Stimulated activated CD8-positive, alpha-beta memory T cell treated with anti-CD3 and anti-CD28 coated beads, Interleukin-12 subunit alpha, Interleukin-12 subunit beta, amount 100 ng/mL, for 4 hours (primary cell): ENCODE data around the gene GARIN5A.

Experiments used
- DNase-seq: peaks from one replicate; pipeline ENCODE4 v3.0.0-alpha.2; 2020; ENCODE audit warnings: low read depth

The GARIN5A gene

DNA sequence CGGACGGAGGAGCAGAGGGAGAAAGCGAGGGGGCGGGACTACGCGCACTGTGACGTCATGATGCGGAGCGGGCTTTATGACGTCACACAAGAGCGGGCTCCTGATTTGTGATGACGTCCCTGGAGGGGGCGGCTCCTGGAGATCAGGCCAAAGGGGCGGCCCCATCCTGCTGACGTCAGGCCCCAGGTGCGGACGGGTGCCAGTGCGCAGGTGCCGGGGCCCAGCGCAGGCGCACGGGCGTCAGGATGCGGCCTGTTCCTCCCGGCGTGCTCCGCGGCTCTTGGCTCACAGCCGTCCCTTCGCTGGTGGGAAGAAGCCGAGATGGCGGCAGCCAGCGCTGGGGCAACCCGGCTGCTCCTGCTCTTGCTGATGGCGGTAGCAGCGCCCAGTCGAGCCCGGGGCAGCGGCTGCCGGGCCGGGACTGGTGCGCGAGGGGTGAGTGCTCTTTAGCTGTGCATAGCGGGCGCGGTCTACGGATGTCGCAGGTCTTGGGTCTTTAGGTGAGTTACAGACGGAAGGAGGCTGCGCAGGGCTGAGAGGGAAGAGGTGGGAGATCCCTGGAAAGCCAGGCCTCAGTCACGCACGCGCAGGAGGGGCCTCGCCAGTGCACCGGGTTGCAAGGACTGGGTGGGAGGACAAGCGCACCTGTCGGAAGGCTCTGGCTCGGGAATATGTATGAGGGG is at the start of gene GARIN5A, which contains the start of gene EMC10:
GARIN5A (minus strand) TSS at position 625 of the 683 bp plus-strand sequence; CDS start at position 165, 460 bp downstream.
EMC10 (plus strand) TSS at position 284 of the 683 bp plus-strand sequence; CDS start at position 322, 38 bp downstream.
- peak; percentile 84 for DNase-seq

DNA sequence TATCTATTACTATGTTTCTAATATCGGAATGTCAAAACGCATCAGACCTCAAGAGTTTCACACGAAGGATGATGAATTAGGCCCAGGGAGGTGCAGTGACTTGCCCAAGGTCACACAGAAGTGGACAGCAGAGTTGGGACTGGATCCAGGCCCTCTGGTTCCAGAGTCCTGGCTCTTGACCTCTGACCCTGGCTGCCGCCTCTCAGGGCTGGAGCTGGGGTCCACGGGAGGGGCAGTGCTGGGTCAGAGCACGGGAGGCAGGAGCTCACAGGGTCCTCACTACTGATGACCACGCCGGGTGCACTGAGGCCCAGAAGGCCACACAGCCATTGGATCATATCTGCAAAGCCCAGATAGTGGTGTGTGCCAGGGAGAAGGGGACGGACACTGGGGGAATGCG is 46.2 kb upstream of the GARIN5A start:
- DNase-seq = no peak

DNA sequence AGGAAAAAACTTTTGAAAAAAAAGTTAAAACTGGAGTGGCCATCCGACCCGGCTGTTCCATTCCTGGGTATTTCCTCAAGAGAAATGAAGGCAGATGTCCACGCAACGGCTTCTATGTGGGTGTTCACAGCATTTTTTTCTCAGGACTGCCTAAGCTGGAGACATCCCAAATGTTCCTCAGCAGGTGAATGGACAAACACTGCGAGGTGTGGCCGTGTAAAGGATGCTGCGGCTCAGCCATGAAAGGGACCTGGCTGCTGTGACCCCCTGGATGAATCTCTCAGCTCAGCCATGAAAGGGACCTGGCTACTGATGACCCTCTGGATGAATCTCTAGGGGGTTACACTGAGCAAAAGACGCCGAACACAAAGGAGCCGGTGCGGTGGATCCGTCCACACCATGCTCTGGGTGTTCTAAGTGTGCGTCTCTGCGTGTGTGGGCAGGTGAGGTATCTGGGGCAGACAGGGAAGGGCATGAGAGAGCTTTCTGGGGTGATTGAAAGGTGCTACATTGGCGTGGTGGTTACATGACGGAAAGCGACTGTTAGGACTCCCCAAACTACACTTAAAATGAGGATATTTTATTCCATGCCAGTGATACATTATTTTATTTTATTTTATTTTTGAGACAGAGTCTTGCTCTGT is 44.3 kb upstream of the GARIN5A start:
- DNase-seq = no peak

DNA sequence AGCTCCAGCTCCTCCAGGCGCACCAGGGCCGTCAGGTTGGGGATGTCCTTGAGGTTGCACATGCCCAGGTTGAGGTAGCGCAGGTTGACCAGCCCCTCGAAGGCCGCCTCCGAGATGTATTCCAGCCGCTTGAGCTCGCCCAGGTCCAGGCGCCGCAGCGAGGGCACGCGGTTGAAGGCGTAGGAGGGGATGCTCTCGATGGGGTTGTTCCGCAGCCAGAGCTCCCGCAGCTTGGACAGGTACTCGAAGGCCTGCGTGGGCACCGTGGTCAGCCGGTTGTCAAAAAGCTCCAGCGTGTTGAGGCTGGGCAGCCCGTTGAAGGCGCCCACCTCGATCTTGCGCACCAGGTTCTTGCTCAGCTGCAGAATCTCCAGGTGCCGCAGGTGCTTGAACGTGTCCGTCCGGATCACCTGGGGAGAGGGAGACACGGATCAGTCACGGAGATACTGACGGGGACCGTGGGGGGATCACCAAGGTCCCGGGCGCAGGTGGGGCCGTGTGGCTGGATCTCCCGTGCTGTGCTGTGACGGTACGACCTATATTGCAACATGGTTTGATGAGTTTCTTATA is 42.4 kb upstream of the GARIN5A start:
- no peak for DNase-seq

DNA sequence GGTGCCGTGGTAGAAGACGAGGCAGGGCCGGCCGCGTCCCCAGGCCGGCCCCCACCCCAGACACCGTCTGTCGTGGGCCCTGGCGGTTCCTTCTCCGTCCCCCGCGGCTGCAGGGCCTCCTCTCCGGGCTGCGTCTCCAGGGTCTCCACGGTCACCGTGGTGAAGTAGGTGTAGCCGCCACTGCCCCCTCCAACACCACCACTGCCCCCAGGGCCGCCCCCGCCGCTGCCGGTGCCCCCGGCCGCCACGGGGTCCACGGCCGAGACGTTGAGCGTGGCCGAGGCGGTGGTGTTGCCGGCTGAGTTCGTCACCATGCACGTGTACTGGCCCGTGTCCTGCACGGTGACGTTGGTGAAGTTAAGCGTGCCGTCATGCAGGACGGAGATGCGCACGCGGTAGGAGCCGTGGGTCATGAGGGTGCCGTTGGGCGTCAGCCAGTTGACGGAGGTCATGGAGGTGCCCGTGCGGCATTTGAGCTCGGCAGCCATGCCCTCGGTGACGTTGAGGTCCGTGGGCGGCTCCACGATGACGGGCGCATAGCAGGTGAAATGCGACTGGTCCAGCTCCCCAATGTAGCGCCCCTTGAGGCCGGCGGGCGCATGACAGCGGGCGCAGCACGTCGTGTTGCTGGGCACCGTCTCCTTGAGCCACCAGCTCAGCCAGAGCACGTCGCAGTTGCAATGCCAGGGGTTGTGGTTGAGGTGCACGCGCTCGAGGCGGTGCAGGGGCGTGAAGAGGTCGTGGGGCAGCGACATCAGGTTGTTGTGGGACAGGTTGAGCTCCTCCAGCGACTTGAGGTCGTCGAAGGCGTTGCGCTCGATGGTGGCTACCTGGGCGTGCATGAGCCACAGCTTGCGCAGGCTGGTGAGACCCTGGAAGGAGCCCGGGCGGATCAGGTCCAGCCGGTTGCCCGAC is 41.7 kb upstream of the GARIN5A start:
- no peak for DNase-seq

DNA sequence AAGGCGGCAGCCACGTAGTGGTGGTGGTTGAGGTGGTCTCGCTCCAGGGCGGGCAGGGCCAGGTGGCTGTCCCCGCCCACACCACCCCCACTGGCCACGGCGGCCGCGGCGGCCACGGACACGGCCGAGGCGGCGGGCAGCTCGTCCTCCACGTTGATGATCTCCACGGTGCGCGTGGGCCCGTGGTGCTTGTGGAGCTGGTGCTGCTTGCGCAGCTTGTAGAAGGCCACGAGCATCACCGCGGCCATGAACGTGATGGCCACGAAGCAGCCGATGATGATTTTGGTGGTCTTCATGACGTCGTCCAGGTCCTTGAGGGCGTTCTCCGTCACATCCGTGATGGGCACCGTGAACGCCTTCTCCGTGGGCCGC is 41.0 kb upstream of the GARIN5A start:
- DNase-seq = no peak

DNA sequence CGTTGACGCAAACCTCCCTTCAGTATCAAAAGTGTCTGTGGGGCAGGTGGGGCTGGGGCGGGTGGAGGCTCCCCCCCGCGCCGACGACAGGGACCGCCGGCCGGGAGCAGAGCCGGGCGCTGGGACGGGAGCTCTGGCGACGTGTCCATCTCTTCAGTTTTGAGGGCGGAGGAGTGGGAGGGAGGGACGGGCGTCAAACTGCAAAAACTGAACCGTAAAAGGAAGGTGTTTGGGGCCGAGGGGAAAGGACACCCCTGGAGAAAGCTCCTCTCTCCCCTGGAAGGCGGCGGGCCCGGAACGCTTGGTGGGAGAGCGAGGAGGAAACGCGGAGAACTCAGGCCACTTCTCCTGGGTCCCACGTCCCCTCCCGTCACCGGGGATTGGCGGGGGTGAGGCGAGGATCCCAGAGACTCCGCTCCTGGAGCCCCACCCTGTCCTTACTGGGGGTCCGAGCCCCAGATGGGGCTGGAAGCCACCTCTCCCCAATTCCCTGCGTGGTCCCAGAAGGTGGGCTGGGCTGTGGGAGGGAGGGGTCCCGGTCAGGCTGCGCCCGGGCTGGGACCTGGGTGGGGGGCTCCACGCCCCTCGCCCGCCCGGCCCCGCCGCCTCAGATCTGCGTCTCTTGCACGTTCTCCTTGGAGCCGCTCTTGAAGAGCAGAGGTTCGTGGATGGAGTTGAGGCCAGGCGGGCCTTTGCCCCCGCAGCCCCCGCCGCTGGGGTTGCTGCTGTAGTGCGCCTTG is 40.5 kb upstream of the GARIN5A start:
- no peak for DNase-seq

DNA sequence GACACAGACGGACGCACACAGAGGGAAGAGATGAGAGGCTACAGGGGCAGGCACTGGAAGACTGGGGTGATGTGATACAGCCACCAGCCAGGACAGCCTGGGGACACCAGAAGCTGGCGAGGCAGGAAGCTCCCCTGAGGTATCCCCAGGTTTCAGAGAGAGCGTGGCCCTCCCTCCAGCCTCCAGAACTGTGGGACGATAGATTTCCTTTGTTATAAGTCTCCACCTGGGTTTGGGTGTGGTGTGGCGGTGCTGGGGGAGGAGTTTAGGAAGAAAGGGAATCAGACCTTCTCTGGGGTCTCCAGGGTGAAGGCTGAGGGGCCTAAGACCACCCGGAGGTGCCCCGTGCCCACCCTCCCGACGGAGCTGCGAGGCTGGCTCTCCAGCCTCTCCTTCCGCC is 39.8 kb upstream of the GARIN5A start:
- no peak for DNase-seq

DNA sequence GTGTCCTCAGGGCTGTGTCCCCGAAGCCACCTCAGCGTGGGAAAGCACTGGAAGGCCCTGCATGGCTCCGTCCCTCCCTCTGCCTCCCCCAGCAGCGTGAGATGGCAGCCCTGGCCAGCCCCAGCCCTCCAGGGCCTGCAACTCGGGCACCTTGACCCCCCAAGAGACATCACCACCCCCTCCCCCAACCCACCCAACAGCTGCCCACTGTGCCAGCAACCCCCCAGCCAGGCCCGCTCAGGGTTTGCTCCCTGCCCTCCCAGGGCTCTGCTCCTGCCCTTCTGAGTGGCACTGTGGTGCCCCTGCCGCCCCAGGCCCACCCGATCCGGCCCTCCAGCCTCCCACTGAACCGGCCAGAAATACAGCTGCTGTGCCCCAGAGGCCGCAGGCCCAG is 38.5 kb upstream of the GARIN5A start:
- DNase-seq = no peak

DNA sequence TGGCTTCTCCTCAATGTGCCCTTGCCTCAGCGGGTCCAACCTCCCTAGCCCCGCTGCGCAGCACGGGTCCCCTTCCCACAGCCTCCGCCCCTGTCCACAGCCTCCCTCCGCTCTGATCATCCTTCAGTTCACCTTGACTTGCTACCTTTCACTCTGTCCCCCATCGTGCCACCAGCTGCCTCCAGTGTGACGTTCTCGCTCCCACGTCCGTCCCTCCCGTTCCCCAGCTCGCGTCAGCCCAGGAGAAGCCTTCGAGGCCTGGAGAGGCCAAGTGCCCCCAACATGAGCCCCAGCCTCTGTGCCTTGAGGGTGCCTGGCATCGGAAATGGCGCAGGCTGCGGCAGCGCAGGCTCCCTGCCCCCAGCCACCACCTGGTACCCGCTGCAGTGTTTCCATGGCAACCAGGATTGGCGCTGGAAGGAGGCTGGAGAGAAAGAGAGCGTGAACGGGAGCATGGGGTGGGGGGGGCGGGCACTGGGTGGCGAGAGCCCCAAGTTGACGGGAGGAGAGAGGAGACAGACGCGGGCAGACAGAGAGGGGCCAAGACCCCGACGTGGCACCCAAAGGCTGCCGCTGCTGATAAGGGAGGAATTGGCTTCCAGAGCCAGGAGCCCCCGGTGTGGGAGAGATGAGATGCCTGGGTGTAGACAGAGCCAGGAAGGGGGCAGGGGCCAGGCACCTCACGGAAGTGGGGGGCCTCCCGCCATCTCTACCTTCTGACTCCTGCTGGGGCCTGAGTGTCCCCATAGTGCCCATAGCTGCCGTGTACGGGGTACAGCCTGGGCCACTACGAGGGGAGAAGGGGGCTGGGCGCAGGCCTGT is 37.9 kb upstream of the GARIN5A start:
- no peak for DNase-seq

DNA sequence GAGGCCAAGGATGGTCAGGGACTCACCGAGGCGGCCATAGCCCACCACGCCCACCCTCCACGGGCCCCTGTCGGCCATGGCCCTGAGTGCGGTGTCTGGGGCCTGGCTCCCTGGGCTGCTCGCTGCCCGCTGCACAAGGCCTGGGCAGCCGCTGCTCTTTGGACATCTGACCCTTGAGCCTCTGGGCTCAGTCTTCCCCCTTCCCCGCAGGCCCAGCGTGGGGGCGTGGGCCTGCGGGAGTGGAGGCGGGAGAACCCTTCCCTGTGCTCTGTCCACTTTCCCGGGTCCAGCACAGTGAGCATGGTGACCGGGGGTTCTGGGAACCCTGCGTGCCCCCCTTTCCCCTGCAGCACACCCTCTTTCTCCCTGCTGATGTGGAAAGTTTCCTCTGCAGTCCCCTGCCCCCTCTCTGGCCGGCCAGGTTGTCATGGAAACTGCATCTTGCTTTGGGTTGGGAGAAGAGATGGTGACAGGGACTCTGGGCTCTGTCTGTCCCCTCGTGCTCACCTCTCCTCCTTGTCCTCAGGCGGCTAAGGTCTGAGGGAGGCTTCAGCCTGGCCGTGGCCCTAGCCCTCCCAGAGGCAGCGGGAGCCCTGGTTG is 37.2 kb upstream of the GARIN5A start, which contains the start of gene ASPDH:
ASPDH (minus strand) TSS at position 168 of the 600 bp plus-strand sequence; CDS start at position 78, 90 bp downstream.
- no peak for DNase-seq

DNA sequence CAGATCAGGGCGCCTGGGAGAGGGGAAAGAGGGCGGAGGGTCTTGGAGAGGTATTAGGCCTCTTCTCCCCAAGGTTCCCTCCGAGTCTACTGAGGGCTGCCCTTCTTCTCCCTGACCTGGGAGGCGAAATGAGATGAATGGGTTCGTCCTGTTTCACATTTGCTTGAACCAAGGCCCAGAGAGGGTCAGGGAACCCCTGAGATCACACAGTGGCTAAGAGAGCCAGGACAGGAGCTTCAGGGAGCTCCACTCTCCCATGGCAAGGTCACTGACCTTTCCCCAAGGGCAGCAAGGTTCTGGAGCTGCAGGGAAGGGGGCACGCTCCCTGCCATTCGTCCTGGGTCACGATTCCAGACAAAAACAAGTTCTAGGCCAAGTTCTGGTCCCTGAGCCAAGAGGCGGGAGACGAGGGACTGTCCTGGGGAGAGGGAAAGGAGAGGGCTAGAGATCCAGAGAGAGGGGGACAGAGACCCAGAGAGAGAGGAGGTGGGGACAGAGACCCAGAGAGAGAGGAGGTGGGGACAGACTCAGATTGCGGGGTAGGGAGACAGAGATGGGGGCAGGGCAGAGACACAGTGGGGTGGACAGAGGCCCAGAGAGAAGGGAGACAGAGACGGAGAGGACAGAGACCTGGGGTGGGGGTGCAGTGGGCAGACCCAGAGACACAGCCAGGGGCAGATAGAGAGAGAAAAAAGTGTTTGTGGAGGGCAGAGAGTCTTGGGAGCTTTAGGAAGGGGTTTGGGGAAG is 36.5 kb upstream of the GARIN5A start:
- DNase-seq = no peak

DNA sequence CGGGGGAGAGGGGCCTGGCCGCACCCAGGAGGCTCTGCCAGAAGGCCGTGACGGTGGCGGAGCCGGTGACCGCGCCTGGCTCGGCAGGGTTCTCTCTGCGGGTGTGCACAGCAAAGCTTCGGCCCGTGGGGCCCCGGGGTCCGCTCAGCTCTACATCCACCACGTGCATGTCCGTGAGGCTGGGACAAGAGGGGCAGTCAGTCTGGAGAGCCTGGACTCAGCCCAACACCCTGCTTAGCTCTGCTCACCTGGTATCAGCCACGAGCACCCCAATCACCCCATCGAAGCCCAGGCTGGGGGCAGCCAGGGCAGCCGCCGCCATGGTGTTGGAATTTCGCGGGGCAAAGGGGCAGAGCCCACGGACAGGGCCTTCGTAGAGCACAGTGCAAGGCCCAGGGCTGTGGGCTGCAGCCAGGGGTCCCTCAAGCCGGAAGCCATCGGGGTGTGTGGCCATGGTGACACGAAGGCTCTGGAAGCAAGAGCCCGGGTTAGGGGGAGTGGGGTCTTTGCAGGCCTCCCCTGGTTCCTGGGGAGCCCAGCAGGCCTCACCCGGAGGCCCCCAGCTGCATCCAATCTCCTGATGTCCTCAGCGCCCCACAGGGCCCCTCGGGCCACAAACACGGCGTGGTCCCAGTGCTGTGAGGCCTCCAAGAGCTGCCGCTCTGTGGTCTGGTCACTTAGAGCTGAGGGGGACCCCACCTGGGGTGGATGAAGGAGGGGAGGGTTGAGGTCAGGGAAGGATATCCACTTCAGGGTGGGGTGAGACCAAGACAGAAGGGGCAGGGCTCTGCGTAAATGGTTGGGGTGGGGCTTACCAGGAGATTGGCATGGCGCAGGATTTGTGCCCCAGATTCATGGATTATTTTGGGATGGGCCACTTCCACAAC is 35.7 kb upstream of the GARIN5A start:
- no peak for DNase-seq

DNA sequence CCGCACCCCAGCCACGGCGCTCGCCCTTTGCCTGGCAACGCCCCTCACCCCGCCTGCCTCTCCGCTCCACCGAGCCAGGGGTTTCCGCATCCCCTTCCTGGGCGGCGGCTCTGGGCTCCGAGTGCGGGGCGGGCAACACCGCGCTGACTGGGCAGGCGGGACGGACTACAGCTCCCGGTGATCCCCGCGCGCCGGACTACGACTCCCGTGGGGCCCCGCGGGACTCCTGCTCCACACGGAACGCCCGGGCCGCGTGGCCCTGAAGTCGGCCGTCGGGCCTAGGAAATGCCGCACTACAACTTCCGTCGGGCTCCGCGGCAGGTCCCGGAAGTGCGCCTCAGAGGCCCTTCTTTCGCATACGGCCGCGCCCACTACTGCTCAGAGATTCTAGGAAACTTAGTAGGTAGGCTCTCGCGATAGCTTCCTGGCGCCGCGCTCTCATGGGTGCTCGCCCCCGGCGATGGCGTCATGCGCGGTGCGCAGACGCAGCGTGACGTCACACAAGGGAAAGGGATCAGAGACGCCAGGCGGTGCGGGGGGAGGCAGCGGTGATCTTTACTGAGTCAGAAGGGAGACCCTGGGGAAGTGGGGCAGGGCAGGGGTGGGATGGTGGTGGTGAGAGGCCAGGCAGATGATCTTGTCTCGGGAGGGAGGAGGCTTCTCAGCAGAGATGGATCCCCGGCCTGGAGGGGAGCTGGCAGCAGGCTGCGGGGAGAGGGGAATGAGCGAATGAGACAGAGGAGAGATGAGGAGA is 34.6 kb upstream of the GARIN5A start, which contains the start of gene JOSD2:
JOSD2 (minus strand) TSS at position 123 of the 754 bp plus-strand sequence. CDS start 760 bp downstream, outside the sequence.
- peak; percentile 96 for DNase-seq

DNA sequence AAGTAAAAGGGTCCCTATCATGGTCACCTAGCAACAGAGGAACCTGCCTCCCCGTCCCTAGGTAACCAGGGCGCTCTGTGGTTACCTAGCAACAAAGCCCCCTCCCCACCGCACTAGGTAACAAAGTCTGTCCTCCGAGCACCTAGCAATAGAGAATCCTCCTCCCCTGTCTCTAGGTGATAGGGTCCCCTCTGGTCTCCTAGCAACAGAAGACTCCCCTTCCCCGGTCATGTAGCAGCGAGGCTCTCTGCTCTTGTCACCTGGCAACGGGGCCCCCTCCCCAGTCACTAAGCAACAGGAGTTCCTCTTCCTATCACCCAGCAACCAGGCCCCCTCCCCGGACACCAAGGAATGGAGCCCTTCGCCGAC is 34.0 kb upstream of the GARIN5A start:
- no peak for DNase-seq

DNA sequence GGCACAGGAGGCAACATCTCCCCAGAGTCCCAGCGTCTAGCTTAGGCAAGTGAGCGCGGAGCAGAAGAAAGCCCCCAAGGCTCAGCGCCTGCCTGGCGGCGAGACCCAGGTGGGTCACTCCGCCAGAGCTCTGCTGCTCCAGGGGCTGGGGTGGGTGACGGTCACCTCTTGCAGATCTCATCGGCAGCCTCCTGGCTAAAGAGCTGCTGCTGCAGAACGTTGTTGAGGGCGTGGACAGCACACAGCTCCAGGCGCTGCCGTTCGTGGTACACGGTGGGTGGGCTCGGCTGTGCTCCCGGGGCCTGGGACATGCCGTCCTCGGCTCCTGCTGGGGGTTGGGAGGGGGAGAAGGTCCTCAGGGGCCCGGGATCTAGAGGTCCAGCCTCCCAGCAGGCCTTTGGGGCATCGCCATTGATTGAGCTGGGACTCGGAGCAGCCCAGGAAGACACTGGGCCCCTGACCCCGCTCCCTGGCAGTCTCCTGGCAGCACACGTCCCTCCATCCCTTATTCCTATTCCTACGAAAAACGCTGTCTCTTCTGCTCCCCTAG is 33.5 kb upstream of the GARIN5A start:
- DNase-seq = no peak

DNA sequence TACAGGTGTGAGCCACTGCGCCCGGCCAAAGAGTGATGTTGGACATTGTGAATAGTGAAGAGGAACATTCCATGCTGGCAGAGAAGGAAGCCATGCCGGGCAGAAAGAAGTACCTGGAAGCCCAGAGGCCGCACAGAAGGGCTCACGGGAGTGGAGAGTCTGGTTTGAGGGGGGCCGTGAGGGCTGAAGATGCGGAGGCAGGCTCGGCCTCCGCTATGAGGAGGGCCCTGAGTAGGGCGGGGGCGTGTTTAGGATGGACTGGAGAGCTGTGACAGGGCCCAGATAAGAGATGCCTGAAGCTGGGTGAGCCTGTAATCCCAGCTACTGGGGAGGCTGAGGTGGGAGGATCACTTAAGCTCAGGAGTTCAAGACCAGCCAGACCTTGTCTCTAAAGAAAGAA is 32.7 kb upstream of the GARIN5A start:
- no peak for DNase-seq
